SH-SY5Y (cell line): Measurements from ENCODE around the gene CMSS1.

Experiments
- GATA2 ChIP-seq: IDR thresholded peaks from 2 replicates; pipeline ENCODE4 v1.6.1; 2011; ENCODE audit warnings: mild to moderate bottlenecking, low read depth, low read length
- GATA3 ChIP-seq: IDR thresholded peaks from 2 replicates; pipeline ENCODE4 v1.6.1; 2011; ENCODE audit warnings: low read depth, mild to moderate bottlenecking, low read length, moderate library complexity

Gene CMSS1

DNA sequence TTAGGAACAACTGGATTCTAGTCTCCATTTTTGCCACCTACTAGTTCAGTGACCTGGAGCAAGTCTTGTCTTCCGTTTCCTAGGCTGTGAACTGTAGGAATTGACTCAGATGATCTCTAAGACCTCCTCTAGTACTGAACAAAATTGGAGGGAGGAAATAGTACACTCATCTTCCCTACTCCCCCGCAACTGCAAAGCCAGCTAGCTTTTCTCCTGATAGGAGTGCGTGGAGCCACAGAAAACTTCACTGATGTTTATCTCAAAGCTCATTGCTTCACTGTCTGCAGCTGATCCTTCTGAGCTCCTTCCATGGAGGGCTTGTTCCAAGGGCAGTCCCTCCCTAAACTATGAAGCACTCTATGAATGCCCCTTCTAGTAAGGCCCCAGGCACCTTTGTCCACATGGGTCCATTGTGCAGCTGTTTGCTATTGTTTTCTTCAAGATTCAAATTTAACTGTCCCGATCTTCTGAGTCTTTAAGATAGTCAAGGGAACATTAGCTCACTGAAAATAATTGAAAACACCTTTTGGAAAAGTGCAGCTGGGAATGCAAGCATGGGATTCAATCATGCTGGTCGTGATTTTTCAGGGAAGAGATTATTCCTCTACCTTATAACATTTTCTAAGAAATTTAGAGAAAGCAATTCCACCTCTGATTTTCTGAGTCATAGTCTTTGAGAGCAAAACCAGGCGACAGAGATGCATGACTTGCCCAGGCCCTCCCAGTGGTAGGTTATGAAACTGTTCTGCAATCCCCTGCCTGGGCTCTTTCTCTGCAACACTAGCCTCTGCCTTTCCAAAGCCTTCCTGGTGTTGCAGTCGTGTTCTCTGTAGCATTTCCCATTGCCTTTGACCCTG lies 272.4 kb downstream of the CMSS1 start:
- TF ChIP-seq GATA2 (no peak), GATA3 (no peak)

DNA sequence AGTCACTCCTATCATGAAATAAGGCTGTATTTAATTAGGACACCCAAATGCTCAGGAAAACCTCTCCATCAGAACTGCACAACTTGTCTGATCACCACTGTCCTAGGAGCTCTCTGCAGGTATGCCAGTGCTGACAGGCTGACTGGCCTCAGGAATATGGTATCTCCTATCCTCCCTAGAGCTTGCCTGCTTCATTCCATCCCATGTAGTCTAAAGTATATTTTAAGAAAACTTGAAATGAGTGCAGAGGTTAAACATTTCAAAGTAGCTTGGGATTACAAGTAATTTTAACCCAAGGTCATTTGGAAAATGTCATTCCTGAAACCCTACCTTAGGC lies 273.0 kb downstream of the CMSS1 start:
- TF ChIP-seq GATA2: no peak
- TF ChIP-seq GATA3: no peak

DNA sequence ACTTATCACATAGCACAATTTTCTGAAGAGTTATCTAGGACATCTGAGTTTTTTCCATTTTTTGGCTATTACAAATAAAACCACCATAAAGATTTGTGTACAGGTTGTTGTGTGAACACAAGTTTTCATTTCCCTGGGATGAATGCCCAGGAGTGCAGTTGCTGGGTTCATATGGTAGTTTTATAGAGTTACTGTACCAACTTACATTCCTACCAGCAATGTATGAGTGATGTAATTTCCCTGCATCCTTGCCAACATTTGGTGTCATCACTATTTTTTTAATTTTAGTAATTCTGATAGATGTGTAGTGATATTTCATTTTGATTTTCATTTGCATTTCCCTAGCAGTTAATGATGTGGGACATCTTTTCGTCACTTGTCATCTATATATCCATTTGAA lies 276.2 kb downstream of the CMSS1 start:
- TF ChIP-seq GATA2: no peak

GRCh38 chr3:100096866-100097265 lies 279.2 kb downstream of the CMSS1 start:
- TF ChIP-seq GATA3: no peak

DNA sequence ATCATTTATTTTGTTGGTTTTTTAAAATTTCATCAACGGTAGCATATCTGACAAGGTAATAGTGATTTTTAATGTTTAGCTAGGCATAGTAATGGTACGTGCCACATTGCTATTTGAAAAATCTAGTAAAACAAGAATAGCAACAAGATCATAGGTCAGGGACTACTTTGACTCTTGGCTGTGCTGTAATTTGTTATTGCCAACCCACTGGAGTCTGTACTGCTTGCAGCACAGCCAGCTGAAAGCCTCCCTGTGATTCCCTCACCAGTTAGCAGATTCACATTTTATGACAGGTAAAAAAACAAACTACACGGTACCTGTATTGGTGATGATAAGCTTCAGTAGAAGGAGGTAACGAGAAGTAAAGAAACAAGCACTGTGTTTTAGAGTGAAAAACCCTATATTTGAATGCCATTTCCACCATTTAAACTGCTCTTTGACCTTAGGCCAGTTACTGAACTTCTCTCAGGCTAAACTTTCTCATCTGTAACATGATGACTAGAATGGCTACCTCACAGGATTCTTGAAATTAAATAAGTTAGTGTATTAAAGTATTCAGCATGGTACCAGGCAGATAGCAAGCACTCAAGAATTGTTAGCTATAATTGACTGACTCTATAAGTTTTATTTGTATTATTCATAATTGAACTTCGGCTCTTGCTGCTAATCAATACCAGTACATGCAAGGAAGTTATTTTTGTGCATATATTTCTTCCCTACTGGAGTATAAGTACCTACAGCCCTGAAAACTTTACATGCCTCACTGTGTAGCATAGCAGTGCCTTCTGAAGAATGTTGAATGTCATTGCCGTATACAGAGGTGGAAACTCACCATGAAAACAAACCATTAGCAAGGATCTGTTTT lies 280.5 kb downstream of the CMSS1 start:
- no peak for TF ChIP-seq GATA2

DNA sequence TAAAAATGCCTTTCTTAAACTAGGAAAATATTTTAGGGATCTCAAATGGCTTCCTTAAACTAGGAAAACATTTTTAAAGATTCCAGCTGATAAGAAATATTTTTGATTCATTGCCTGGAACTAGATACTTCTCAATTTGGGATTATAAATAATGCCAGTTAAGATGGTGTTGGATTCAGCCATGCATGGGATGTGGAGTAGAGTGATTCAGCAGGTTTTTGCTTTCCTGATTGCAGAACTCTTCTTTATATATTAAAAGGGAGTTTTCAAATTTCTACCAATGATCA lies 281.1 kb downstream of the CMSS1 start:
- TF ChIP-seq GATA2: no peak
- TF ChIP-seq GATA3: no peak

GRCh38 chr3:100099621-100100020 lies 282.0 kb downstream of the CMSS1 start:
- TF ChIP-seq GATA3 (no peak), GATA2 (no peak)

GRCh38 chr3:100100425-100100824 lies 282.8 kb downstream of the CMSS1 start:
- TF ChIP-seq GATA3 (no peak), GATA2 (no peak)

DNA sequence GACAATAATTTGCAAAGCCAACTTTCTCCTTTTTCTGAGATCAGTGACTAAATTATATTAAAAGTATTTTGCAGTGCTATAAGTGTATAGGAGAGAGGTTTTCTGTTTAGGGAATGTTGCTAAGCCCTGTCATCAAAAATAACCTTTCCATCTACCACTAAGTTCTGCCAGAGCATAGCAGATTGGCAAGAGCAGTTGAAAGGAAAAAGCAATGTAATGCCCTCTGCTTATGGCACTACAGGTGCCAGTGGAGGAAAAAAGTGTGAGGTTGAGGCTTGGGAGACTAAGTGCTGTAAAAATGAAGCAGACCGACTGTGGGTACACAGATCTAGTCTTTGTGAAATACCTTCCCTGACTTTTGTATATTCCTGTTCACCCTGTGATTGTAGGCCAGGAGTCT lies 285.1 kb downstream of the CMSS1 start:
- TF ChIP-seq GATA2 (no peak), GATA3 (no peak)

DNA sequence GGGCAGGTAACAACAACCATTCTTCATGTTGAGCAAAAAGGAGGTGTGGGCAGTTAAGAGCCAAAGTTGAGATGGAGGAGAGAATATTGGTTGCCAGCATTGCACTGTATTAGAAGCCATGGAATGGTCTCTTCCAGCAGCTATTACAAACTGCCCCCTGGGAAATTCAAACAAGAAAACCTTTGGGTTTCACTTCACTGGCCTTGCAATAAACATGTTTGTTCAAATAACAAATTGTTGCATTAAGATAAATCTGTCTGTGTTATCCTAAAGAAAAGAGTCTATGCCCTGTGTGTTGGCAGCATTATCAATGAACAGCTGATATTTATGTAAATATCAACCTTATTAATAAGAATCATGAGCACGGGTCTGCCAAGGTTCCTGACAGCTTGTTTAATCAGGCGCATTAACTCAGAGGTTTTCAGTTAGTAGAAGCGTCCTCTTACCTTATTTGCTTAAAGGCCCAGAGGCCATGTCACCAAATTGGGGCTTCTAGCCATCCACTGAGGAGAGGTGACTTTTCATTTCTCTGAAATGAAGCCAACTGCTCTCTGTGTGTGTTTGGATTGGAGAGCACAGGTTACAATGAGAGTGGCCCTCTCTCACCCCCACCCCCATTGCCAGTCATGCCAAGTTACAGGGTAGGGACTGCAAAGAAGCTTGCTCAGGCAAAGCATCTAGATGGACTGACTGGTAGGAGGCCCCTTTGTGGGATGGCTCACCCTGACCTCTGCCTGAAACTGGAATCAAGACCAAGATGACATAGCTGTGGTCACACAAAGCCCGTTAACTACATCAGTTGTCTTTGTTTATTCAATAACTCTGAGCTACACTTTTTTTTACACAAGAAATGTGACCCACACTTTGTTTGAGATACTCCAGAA lies 286.1 kb downstream of the CMSS1 start:
- TF ChIP-seq GATA2 (no peak), GATA3 (no peak)

GRCh38 chr3:100104442-100104798 lies 286.8 kb downstream of the CMSS1 start:
- TF ChIP-seq GATA3: no peak
- TF ChIP-seq GATA2: no peak

- TF ChIP-seq GATA3 (no peak), GATA2 (no peak)
Measured at GRCh38 chr3:100104817-100105413, 287.3 kb downstream of the CMSS1 start.

DNA sequence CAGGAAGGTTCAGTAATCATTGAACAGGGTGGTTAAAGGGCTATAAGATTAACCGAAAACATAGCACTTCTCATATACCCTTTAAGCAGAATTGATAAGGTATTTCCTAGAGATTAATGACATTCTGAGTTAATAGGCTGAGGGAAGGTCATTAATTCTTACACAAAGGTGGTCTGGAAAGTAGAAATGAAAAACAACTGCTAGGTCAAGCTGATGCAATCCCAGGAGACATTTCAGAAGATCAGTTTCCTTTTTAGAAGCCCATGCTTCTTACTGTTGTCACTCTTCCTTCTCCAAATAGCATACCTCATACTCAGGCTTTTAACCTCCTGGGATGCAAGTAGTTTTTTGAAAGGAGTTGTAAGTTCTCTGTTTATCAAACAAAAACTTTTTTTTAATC lies 287.8 kb downstream of the CMSS1 start:
- TF ChIP-seq GATA2: no peak
- no peak for TF ChIP-seq GATA3

DNA sequence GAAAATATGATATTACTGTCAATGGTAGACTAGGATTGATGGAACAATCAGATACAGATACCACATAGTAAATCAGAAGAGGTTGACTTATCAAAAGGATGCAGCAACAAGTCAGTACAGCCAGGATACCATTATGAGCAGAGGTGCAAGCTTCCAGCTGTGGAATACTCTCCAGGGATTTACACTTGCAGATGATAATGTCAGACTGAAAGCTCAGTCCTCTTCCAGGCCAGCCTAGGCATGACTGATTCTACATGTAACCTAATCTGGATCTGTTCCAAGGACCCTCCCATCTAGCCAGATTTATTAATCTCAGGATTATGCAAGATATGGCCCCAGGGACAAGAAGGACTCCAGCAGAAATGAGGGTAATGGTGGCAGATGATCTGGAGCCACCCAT lies 288.4 kb downstream of the CMSS1 start:
- TF ChIP-seq GATA3 (no peak), GATA2 (no peak)

DNA sequence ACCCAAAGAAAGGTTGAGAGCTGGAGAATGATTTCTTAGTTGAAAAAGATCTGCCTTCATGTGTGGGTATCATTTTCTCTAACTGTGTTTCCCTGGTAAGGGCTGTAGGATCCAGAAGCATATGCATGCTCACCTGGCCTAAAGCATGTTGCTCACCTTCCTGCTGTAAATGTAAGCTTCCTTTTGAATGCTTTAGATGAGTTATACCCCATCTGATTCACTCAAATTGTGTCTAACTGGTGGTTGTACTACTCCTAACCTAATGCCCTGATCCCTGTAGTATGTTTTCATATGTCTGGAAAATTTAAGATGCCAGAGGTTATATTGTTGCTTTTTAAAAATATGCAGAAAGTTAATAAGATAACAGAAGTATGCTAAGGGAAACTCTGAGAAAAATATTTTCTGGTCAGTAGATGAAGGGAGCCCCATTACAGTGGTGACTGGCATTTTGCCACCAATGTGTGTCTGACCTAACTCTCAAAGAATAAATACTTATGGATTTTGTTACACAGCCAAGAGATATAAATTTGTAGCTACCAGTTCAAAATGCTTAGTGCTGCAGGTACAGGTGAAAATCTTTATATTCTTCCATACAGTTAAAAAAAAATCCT lies 289.0 kb downstream of the CMSS1 start:
- no peak for TF ChIP-seq GATA2
- TF ChIP-seq GATA3: no peak
